NCI-H1417 treated with DMSO at 0.1 percent for 48 hours (cell line): ENCODE measurements around the gene ALOX5.

ENCODE experiments used
- DNase-seq: peaks from one replicate; lab custom pipeline; 2025; lab: John Stamatoyannopoulos, UW

The ALOX5 gene

DNA sequence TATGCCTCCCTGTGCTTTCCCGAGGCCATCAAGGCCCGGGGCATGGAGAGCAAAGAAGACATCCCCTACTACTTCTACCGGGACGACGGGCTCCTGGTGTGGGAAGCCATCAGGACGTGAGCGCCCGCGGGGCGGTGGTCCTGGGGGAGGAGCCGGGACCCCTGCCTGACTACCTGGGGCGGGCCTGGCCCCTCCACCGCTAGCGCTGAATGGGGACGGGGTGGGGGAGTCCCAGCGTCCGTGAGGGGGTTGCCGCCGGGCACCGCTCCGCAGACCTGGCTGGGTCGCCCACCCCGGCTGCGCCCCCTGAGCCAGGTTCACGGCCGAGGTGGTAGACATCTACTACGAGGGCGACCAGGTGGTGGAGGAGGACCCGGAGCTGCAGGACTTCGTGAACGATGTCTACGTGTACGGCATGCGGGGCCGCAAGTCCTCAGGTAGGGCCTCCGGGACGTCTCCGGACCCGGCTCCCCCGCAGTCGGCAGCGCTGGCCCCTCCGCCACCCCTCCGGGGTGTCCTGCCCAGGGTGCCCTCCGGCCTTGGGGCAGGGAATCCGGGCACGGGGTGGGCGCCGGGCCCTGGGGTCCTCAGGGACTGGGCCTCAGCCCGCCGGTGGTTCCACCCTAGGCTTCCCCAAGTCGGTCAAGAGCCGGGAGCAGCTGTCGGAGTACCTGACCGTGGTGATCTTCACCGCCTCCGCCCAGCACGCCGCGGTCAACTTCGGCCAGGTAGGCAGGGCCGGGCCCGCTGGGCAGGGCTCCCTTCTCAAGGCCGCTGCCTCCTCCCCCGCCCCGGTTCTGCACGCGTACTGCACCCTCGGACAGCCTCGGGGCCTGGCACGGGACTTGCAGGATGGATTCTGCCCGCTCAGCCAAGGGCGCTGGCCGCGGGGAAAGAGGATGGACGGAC is 69.3 kb downstream of the ALOX5 start:
- DNase-seq = no peak

- no peak for DNase-seq
Measured at GRCh38 chr10:45444022-45444421, 70.0 kb downstream of the ALOX5 start.

- DNase-seq = no peak
Measured at GRCh38 chr10:45444976-45445898, 71.2 kb downstream of the ALOX5 start.

GRCh38 chr10:45446858-45447257 is 72.8 kb downstream of the ALOX5 start:
- DNase-seq = no peak

- no peak for DNase-seq
Measured at GRCh38 chr10:45447416-45447815, 73.4 kb downstream of the ALOX5 start.

DNA sequence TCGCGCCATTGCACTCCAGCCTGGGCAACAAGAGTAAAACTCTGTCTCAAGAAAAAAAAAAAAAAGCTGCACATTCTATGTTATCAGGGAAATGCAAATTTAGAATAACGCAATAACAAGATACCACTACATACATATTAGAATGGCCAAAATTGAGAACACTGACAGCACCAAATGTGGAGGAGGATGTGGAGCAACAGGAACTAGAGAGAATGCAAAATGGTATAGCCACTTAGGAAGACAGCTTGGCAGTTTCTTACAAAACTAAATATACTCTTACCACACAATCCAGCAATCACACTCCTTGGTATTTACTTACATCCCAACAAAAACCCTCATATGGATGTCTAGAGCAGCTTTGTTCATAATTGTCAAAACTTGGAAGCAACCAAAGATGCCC is 76.8 kb downstream of the ALOX5 start:
- DNase-seq = no peak

GRCh38 chr10:45451407-45451806 is 77.4 kb downstream of the ALOX5 start:
- DNase-seq = no peak

GRCh38 chr10:45452268-45452667 is 78.3 kb downstream of the ALOX5 start:
- no peak for DNase-seq

- no peak for DNase-seq
Measured at GRCh38 chr10:45452743-45453452, 78.9 kb downstream of the ALOX5 start.

- DNase-seq = no peak
Measured at GRCh38 chr10:45453639-45454255, 79.7 kb downstream of the ALOX5 start.

DNA sequence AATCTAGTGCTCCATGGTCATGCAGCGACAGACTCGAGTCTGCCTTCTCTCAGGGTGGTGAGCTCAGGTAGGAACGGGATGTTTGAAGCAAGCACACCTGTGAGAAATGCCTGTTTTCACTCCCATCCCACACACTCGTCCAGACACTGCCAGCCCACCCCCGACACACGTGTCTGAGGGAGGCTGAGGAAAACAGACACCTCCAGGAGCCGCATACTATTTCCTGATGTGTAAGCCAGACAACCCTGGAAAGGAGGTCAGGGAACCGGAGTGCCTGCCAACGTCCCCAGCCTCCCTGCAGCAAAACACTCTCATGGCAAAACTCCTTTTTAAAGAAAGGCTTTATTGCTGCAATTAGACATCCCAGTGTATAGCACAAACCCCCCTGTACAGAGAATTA is 80.2 kb downstream of the ALOX5 start:
- no peak for DNase-seq

- no peak for DNase-seq
Measured at GRCh38 chr10:45454859-45455258, 80.8 kb downstream of the ALOX5 start.

DNA sequence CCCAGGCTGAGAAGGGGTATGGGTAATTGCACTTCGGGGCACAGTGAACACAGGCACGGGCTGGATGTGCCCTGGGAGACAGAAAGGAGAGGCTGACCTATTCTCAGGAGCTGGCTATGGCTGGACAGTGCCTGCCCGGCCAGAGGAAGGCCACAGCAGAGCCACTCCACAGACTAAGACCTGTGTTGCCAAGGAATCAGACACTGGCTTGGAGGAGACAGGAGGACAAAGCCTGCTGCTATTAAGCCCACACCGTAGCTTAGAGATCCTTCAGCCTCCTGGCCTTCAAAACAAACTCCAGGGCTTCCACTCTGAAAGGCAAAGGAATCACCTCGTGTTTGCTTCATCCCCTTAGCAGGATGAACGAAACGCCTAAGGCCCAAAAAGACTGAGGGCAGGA is 82.2 kb downstream of the ALOX5 start:
- no peak for DNase-seq

GRCh38 chr10:45456822-45457221 is 82.8 kb downstream of the ALOX5 start:
- DNase-seq = no peak

GRCh38 chr10:45457487-45457886 is 83.5 kb downstream of the ALOX5 start:
- DNase-seq = no peak

DNA sequence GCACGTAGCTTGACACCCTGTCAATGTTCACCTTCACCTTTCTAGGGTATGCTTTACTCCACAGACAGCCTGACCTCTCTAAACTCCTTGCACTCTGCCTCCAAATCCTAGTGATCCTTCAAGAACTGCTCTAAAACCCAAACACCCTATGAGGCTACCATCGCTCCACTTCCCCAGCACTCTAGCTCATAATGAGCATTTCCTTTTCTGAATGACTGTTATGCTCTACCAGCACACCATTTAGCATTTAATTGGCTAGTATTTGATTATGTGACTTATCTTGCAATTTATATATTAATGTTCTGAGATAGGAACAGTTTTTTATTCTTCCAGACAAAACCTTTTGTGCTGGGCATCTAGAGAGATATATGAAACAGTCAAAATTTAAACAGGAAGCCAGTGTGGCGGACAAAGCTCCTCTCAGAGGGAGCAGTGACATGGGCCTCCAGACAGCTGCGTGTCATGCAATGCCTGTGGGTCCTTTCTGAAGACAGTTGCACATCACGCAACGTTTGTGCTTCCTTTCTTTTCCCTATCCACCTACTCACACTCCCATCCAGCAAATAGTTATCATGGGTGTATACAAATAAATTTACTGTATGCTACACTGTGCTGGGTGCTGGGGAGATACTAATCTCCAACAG is 86.3 kb downstream of the ALOX5 start:
- DNase-seq = no peak

GRCh38 chr10:45461034-45461433 is 87.0 kb downstream of the ALOX5 start:
- DNase-seq = no peak

DNA sequence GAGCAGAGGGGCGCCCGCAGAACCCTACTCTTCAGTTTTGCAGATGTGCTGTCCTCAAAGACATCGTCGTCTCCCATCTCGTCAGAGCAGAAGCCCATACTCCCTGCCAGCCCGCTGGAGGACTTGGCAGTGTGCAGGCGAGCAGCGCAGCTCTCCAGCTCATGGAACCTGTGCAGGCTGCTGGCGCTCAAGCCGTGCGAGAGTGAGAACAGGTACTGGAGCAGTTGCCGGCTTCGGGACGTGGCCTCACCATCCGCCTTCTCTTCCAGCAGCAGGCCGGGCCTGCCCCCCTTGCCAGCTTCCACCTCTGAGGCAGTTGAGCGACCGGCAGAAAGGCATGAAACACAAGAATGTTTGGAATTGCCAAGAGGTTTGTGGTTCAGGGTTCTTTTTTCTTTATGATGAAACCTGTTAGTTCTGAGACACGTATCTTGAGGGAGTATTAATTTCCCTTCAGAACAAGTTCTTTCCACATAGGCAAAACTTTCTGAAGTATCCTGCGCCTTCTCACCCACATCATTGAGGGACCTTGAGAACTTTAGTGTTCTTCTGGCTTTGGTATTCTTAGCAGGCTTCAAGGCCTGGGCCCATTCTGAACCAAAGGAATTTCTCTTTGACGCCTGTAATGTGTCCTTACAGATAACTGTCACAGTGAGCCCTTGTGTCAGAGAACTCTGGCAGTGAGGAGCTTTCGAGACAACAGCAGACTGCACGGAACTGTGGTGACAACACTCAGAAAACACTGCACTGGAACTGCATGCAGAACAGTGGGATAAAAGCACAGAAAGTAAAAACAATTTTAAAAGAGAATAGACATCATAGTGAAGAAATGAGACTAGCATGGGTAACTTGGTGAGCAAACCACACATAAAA is 89.5 kb downstream of the ALOX5 start:
- DNase-seq = no peak

GRCh38 chr10:45464958-45465567 is 91.0 kb downstream of the ALOX5 start:
- no peak for DNase-seq

DNA sequence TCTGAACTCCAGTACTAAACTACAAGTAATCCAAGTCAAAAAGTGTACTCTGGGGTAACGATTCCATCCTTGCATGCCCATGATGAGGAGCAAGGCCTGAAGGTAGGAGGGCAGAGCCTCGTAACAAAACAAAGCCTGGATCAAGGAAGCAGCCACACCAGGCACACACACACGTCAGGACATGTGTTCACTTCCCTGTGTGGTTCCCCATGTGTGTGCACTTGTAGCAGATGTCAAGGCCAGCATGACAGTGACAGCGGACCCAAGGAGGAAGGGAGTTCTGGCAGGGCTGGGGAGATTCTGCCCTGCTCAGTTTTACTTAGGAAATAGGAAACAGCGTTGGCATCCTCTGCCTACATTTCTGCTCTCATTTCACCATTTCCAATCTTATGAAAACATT is 92.8 kb downstream of the ALOX5 start:
- no peak for DNase-seq
